IMR-90 (cell line): ENCODE measurements around the gene AQP1.

Experiments
- CEBPB ChIP-seq: IDR thresholded peaks from 2 replicates; pipeline ENCODE4 v1.6.1; 2012; ENCODE audit warnings: low read depth, low read length, improper control_type of control experiment
- CHD1 ChIP-seq: IDR thresholded peaks from 2 replicates; pipeline ENCODE4 v1.6.1; 2012; ENCODE audit warnings: low read depth, low read length, improper control_type of control experiment
- FOS ChIP-seq: fragments of 150-350 bp; IDR thresholded peaks from 2 replicates; pipeline ENCODE4 v1.6.1; 2016; ENCODE audit warnings: low read depth, low read length
- MAFK ChIP-seq: IDR thresholded peaks from 2 replicates; pipeline ENCODE4 v1.6.1; 2012; ENCODE audit warnings: low read depth, low read length, improper control_type of control experiment
- MAZ ChIP-seq: IDR thresholded peaks from 2 replicates; pipeline ENCODE4 v1.6.1; 2012; ENCODE audit warnings: low read depth, mild to moderate bottlenecking, low read length, improper control_type of control experiment, moderate library complexity, borderline replicate concordance
- MXI1 ChIP-seq: IDR thresholded peaks from 2 replicates; pipeline ENCODE4 v1.6.1; 2012; ENCODE audit warnings: low read depth, mild to moderate bottlenecking, low read length, moderate library complexity, borderline replicate concordance
- POLR2A ChIP-seq: IDR thresholded peaks from 2 replicates; pipeline ENCODE4 v1.6.1; 2012; ENCODE audit warnings: mild to moderate bottlenecking, low read depth, low read length
- RCOR1 ChIP-seq: IDR thresholded peaks from 2 replicates; pipeline ENCODE4 v1.6.1; 2012; ENCODE audit warnings: mild to moderate bottlenecking, low read length, improper control_type of control experiment; ENCODE audit not compliant: insufficient replicate concordance
- SMC3 ChIP-seq: fragments of 150-350 bp; IDR thresholded peaks from 2 replicates; pipeline ENCODE4 v1.6.1; 2016; ENCODE audit warnings: low read depth, mild to moderate bottlenecking, antibody characterized with exemption, low read length, moderate library complexity
- TF ChIP-seq, protein P1 (sequence below): fragments of 150-350 bp; IDR thresholded peaks from 2 replicates; pipeline ENCODE4 v1.6.1; 2017; ENCODE audit warnings: mild to moderate bottlenecking, antibody characterized with exemption, low read length, low read depth
- TF ChIP-seq, protein P2 (sequence below): conservative IDR thresholded peaks from 2 replicates; pipeline ENCODE4 v1.5.1; 2012; ENCODE audit warnings: mild to moderate bottlenecking, low read depth, low read length, improper control_type of control experiment

DNA sequence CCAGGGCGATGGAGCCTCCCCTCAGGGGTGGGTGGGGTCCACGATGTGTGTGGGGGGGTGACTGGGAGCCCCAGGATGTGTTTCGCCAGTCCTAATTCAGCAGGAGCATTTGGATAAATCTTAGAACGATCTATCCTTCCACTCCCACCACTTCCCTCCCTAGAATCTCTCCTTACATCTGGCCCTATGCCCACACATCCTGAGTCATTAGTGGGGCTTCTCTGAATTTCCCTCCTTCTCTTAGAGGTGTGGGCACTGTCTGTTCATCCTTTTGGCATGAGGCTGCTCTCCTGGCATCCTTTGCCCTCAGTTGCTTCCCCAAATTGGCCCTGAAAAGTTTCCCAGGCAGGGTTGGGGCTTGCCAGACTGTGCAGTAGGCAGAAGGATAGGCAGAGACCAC lies 53.7 kb downstream of the AQP1 start:
- TF ChIP-seq, protein P1, sequence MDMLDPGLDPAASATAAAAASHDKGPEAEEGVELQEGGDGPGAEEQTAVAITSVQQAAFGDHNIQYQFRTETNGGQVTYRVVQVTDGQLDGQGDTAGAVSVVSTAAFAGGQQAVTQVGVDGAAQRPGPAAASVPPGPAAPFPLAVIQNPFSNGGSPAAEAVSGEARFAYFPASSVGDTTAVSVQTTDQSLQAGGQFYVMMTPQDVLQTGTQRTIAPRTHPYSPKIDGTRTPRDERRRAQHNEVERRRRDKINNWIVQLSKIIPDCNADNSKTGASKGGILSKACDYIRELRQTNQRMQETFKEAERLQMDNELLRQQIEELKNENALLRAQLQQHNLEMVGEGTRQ, result no peak
- TF ChIP-seq, protein P2, sequence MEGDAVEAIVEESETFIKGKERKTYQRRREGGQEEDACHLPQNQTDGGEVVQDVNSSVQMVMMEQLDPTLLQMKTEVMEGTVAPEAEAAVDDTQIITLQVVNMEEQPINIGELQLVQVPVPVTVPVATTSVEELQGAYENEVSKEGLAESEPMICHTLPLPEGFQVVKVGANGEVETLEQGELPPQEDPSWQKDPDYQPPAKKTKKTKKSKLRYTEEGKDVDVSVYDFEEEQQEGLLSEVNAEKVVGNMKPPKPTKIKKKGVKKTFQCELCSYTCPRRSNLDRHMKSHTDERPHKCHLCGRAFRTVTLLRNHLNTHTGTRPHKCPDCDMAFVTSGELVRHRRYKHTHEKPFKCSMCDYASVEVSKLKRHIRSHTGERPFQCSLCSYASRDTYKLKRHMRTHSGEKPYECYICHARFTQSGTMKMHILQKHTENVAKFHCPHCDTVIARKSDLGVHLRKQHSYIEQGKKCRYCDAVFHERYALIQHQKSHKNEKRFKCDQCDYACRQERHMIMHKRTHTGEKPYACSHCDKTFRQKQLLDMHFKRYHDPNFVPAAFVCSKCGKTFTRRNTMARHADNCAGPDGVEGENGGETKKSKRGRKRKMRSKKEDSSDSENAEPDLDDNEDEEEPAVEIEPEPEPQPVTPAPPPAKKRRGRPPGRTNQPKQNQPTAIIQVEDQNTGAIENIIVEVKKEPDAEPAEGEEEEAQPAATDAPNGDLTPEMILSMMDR, result no peak
- TF ChIP-seq POLR2A, result no peak
- TF ChIP-seq SMC3, result no peak
- TF ChIP-seq MAZ, result no peak
- TF ChIP-seq MAFK, result no peak
- TF ChIP-seq MXI1, result no peak
- no peak for TF ChIP-seq CEBPB
- no peak for TF ChIP-seq CHD1
- no peak for TF ChIP-seq RCOR1
- no peak for TF ChIP-seq FOS
